H1 (cell line): Measurements from ENCODE around the gene POU6F2. TPM values are rescaled to one million over a fixed set of nuclear protein-coding genes. Genes with fewer than 3 reads are reported as not detected.
A peak's percentile ranks its signal among the peaks of the same experiment; 100 is the strongest.

Experiments used
- CEBPB ChIP-seq: IDR thresholded peaks from 2 replicates; pipeline ENCODE4 v1.6.1; 2012; ENCODE audit warnings: low read depth, low read length
- JUN ChIP-seq: IDR thresholded peaks from 2 replicates; pipeline ENCODE4 v1.6.1; 2011; ENCODE audit warnings: low read depth, mild to moderate bottlenecking, improper control_type of control experiment, low read length
- RAD21 ChIP-seq, 2 experiments: IDR thresholded peaks in 1 of 2; conservative IDR thresholded peaks in 1 of 2; 2 replicates each; pipeline ENCODE4 v1.6.1; 2011; ENCODE audit warnings: low read depth in 2 of 2, low read length in 2 of 2, improper control_type of control experiment in 1 of 2, inconsistent platforms in 1 of 2, mild to moderate bottlenecking in 1 of 2, moderate library complexity in 1 of 2
- RFX5 ChIP-seq: IDR thresholded peaks from 2 replicates; pipeline ENCODE4 v1.6.1; 2011; ENCODE audit warnings: low read depth, low read length, improper control_type of control experiment, borderline replicate concordance
- RNF2 ChIP-seq: fragments of 200-900, 300-1000 bp; sonication (generic); IDR thresholded peaks from 2 replicates; pipeline ENCODE4 v1.7.1; 2016; ENCODE audit warnings: borderline replicate concordance, low read depth, mild to moderate bottlenecking, antibody characterized with exemption, low read length; ENCODE audit not compliant: poor library complexity, severe bottlenecking; ENCODE audit errors: missing control alignments
- SP4 ChIP-seq: IDR thresholded peaks from 2 replicates; pipeline ENCODE4 v1.6.1; 2012; ENCODE audit warnings: low read length, inconsistent platforms
- polyA plus RNA-seq, 7 experiments: library from polyadenylated mRNA; depleted of rRNA in 3 of 7; stranded (reverse) in 5 of 7; unstranded in 2 of 7; fragments of >200 nt in 5 of 7; fragments of 200-250 nt in 2 of 7; gene quantifications; 1 replicate in 5 of 7; 2 replicates in 1 of 7; 4 replicates in 1 of 7; pipeline versions ENCODE4 v1.2.1 to v1.2.3, GENCODE V29; 2011 to 2013; ENCODE audit warnings: missing spikeins in 2 of 7, mixed read lengths in 2 of 7
- total RNA-seq: library from RNA; stranded (reverse); fragmentation: NEBNext Ultra II Directional; extraction: Animal tissue kit (Norgen Biotek cat#: 25700); gene quantifications from 2 replicates; pipeline ENCODE4 v1.2.1, GENCODE V29; 2021

Gene POU6F2
- total and polyA plus RNA-seq, 2 of the 8 experiments (the other 6 are each of a cell fraction or from before 2014, with no cell fraction given): 1.1 to 2.0 TPM

DNA sequence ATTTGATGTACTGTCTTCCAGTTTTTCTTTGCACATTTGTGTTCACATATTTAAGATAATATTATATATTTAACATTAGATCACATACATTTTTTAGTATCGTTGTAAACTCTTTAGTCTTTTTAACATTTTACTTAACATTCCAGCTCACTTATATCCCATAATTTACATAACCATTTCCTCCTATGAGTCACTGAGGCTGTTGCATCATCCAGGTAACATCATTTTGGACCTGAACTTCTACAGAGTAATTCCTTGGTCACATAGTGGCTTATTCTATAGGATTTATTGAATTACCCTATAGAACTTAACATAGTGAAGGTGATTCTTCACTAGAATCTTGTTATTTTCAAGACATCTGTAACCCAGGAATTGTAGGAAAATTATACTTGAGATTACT, 194.4 kb downstream of the POU6F2 start (continued):
- TF ChIP-seq RAD21 (IDR thresholded peaks at IDR 0.05 in 1 of 2, conservative IDR thresholded peaks at IDR 0.05 in 1 of 2; ENCODE audit: low read depth in 2 of 2, low read length in 2 of 2) (no peak), CEBPB (peak; percentile 89), RFX5 (no peak), JUN (peak; percentile 45; the same call in 1 of the 2 replicates), RNF2 (no peak), SP4 (no peak)
